Fibroblast of villous mesenchyme (primary cell): Measurements from ENCODE around the gene PACSIN1. TPM values are rescaled to one million over a fixed set of nuclear protein-coding genes. Genes with fewer than 3 reads are reported as not detected.

Experiments
- DNase-seq: peaks from one replicate; pipeline ENCODE4 v3.0.0-alpha.2; 2010; ENCODE audit warnings: low read depth
- H3K4me3 ChIP-seq: 2 replicates; pipeline ENCODE4 v1.5.1; 2011; ENCODE audit warnings: low read depth, mild to moderate bottlenecking, low read length
- CTCF ChIP-seq: IDR thresholded peaks from 2 replicates; pipeline ENCODE4 v1.5.1; 2012; ENCODE audit warnings: low read depth, mild to moderate bottlenecking, low read length; ENCODE audit not compliant: insufficient read depth
- total RNA-seq: library from RNA; depleted of rRNA; stranded (reverse); fragments of >200 nt; gene quantifications from 2 replicates; pipeline ENCODE4 v1.2.3, GENCODE V29; 2012

The PACSIN1 gene
- total RNA-seq, 1 donor: under 0.01 TPM

GRCh38 chr6:34534146-34534545 is 68.3 kb downstream of the PACSIN1 start:
- no peak overlapping the region for H3K4me3 ChIP-seq
- TF ChIP-seq CTCF: no peak

GRCh38 chr6:34534656-34535055 is 68.8 kb downstream of the PACSIN1 start:
- DNase-seq: no peak
- H3K4me3 ChIP-seq: no peak overlapping the region
- no peak for TF ChIP-seq CTCF

More at GRCh38 chr6:34534146-34534545, 68.3 kb downstream of the PACSIN1 start:
- DNase-seq: no peak

- no peak overlapping the region for H3K4me3 ChIP-seq
- no peak for TF ChIP-seq CTCF
- no peak for DNase-seq
Measured at GRCh38 chr6:34535199-34535598, 69.3 kb downstream of the PACSIN1 start.

GRCh38 chr6:34535646-34536045 is 69.8 kb downstream of the PACSIN1 start:
- no peak for TF ChIP-seq CTCF
- no peak for DNase-seq
- H3K4me3 ChIP-seq: no peak overlapping the region

- H3K4me3 ChIP-seq: no peak overlapping the region
- no peak for TF ChIP-seq CTCF
- DNase-seq: no peak
Measured at GRCh38 chr6:34536251-34536958, 70.5 kb downstream of the PACSIN1 start.

GRCh38 chr6:34536959-34537848 is 71.3 kb downstream of the PACSIN1 start:
- TF ChIP-seq CTCF: no peak
- DNase-seq: no peak
- no peak overlapping the region for H3K4me3 ChIP-seq
